LNCaP clone FGC (cell line): ENCODE results near the gene LHX8.
"Not testable (repeated sequence)": the region's sequence is repeated elsewhere in the genome, so short reads cannot be mapped to it uniquely, and the experiment has no call there.

Source experiments
- DNase-seq: peaks from one replicate; pipeline ENCODE4 v3.0.0-alpha.2; 2011; ENCODE audit warnings: low read depth
- H3K4me3 ChIP-seq: 2 replicates; pipeline ENCODE4 v1.5.1; 2011; ENCODE audit warnings: mild to moderate bottlenecking, low read depth, low read length, control low read depth
- TF ChIP-seq, protein P1 (sequence below): IDR thresholded peaks from 2 replicates; pipeline ENCODE4 v1.5.1; 2012; ENCODE audit warnings: mild to moderate bottlenecking; ENCODE audit not compliant: control insufficient read depth, insufficient read depth; ENCODE audit errors: extremely low read depth

LHX8 gene

GRCh38 chr1:75133750-75134646 is at the start of gene LHX8:
Gene LHX8 (plus strand): TSS chr1:75134388. CDS start chr1:75136615, 2,227 bp downstream.
- TF ChIP-seq, protein P1, sequence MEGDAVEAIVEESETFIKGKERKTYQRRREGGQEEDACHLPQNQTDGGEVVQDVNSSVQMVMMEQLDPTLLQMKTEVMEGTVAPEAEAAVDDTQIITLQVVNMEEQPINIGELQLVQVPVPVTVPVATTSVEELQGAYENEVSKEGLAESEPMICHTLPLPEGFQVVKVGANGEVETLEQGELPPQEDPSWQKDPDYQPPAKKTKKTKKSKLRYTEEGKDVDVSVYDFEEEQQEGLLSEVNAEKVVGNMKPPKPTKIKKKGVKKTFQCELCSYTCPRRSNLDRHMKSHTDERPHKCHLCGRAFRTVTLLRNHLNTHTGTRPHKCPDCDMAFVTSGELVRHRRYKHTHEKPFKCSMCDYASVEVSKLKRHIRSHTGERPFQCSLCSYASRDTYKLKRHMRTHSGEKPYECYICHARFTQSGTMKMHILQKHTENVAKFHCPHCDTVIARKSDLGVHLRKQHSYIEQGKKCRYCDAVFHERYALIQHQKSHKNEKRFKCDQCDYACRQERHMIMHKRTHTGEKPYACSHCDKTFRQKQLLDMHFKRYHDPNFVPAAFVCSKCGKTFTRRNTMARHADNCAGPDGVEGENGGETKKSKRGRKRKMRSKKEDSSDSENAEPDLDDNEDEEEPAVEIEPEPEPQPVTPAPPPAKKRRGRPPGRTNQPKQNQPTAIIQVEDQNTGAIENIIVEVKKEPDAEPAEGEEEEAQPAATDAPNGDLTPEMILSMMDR = no peak
- no peak for DNase-seq
- no peak within 1 kb of the TSS for H3K4me3 ChIP-seq

GRCh38 chr1:75085931-75086330 is 48.3 kb upstream of the LHX8 start:
- no peak for DNase-seq
- H3K4me3 ChIP-seq = no peak overlapping the region
- TF ChIP-seq, protein P1 = no peak

DNA sequence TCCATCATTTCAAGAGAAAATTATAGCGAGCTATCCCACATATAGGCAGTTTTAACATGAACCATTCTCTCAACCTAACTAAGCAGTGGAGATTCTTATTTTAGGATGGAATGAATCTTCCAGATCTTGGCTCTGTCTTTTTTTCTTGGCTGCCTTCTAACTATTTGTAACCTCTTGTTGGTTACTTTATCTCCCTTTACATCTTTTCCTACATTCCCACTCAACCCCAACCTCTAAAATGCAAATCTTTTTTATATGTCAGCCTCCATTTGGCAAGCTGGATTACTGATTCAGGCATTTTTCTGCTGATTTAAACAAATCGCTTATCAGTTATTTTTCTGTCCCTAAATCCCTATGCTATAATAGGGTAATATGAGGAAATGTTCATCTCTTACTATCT is 46.9 kb upstream of the LHX8 start:
- TF ChIP-seq, protein P1 = no peak
- no peak overlapping the region for H3K4me3 ChIP-seq
- DNase-seq = no peak

GRCh38 chr1:75092141-75092540 is 42.0 kb upstream of the LHX8 start:
- no peak overlapping the region for H3K4me3 ChIP-seq
- peak; percentile 18 for DNase-seq
- TF ChIP-seq, protein P1 = no peak

GRCh38 chr1:75097654-75098053 is 36.5 kb upstream of the LHX8 start:
- DNase-seq = no peak
- H3K4me3 ChIP-seq = no peak overlapping the region
- TF ChIP-seq, protein P1 = no peak

DNA sequence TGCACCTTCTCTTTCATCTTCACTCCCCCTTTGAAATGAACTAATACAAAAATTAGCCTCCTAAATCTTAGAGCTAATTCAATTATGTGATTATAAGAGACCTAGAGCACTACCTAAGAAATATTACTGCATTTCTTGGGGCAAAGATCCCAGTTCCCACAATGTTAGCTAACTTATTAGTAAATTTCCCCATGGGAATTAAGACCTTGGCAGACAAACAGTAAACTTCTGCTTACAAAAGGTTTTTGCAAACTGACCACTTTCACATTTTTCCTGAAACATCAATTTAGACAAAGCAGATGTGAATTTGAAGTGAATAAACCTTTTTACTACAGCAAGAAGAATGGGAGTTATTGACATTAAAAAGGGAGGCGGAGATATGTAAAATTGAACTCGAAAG is 34.6 kb upstream of the LHX8 start:
- no peak for DNase-seq
- no peak overlapping the region for H3K4me3 ChIP-seq
- TF ChIP-seq, protein P1 = no peak

DNA sequence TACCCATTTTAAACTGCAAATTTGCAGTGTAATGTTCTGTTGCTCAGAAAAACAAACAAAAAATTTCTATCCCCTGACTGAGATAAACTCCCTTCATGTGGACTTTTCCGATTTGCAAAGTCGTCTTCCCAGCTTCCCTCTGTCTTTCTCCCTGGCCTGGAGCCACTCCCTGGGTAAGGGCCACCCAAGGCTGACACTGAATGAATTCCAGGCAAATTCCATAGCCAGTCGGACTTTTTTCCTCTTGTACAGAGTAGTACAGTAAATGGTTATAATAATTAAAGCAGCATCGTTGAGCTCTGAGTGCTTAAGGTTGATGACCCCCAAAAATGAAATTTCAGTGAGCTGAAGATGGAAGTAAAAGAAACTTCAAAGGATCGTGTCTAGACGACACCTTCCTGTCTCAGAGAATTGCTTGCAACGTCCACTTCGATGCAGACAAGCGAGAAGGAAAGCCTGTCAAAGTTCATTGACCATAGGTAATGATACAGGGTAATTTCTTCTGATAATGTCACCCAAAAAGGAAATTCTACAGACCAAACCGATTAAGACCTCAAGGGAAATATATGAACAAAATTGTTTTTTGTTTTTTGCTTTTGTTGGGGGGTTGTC is 33.6 kb upstream of the LHX8 start:
- H3K4me3 ChIP-seq = 0 out of 2 replicates have a peak overlapping the region, but pooled peaks have one; percentile 11
- TF ChIP-seq, protein P1 = no peak
- no peak for DNase-seq

- DNase-seq = not testable (repeated sequence)
- peak overlapping the region; percentile 29; the same call in 1 of the 2 replicates for H3K4me3 ChIP-seq
Measured at GRCh38 chr1:75112362-75112951, 21.7 kb upstream of the LHX8 start.
